Karpas-422 (cell line): ENCODE measurements around the gene TCFL5. TPM values are rescaled to one million over a fixed set of nuclear protein-coding genes. Genes with fewer than 3 reads are reported as not detected.

Experiments used
- DNase-seq: peaks from one replicate; pipeline ENCODE4 v3.0.0-alpha.2; 2015
- H2AFZ ChIP-seq: fragments of 200-600 bp; sonication (generic); 2 replicates; pipeline ENCODE4 v1.6.1; 2014; ENCODE audit warnings: antibody characterized with exemption, low read length, mixed read lengths
- H3K27ac ChIP-seq: fragments of 200-600 bp; sonication (generic); 2 replicates; pipeline ENCODE4 v1.5.1; 2014; ENCODE audit warnings: mild to moderate bottlenecking, low read length, moderate library complexity
- H3K27me3 ChIP-seq: fragments of 200-600 bp; sonication (generic); 2 replicates; pipeline ENCODE4 v1.6.1; 2014; ENCODE audit warnings: low read length, mixed read lengths
- H3K36me3 ChIP-seq: fragments of 200-600 bp; sonication (generic); 2 replicates; pipeline ENCODE4 v1.6.1; 2014; ENCODE audit warnings: low read length, mixed read lengths; ENCODE audit not compliant: insufficient read depth
- H3K4me1 ChIP-seq: fragments of 200-600 bp; sonication (generic); 2 replicates; pipeline ENCODE4 v1.6.1; 2014; ENCODE audit warnings: mild to moderate bottlenecking, low read length, mixed read lengths
- H3K4me2 ChIP-seq: fragments of 200-600 bp; sonication (generic); 2 replicates; pipeline ENCODE4 v1.6.1; 2014; ENCODE audit warnings: low read length, low read depth, mild to moderate bottlenecking; ENCODE audit not compliant: poor library complexity, severe bottlenecking
- H3K4me3 ChIP-seq: fragments of 200-600 bp; sonication (generic); 2 replicates; pipeline ENCODE4 v1.5.1; 2014; ENCODE audit warnings: mild to moderate bottlenecking, antibody characterized with exemption, low read length, mixed read lengths
- H3K79me2 ChIP-seq: fragments of 200-600 bp; sonication (generic); 2 replicates; pipeline ENCODE4 v1.6.1; 2014; ENCODE audit warnings: mild to moderate bottlenecking, low read length, mixed read lengths
- H3K9ac ChIP-seq: fragments of 200-600 bp; sonication (generic); 2 replicates; pipeline ENCODE4 v1.6.0; 2014; ENCODE audit warnings: low read length
- H3K9me2 ChIP-seq: fragments of 200-600 bp; sonication (generic), shearing (Covaris generic); replicated peaks from 2 replicates; pipeline ENCODE4 v1.6.0; 2014; ENCODE audit warnings: mild to moderate bottlenecking, low read length, moderate library complexity; ENCODE audit not compliant: insufficient read depth
- H3K9me3 ChIP-seq: fragments of 300-700, 200-600 bp; sonication (generic); 2 replicates; pipeline ENCODE4 v1.6.1; 2014; ENCODE audit warnings: low read length, mixed read lengths
- H4K20me1 ChIP-seq: fragments of 200-600 bp; sonication (generic); 2 replicates; pipeline ENCODE4 v1.6.1; 2014; ENCODE audit warnings: mild to moderate bottlenecking, antibody characterized with exemption, low read length, low read depth; ENCODE audit not compliant: insufficient read depth
- total RNA-seq: library from RNA; depleted of rRNA; stranded (reverse); fragments of >200 nt; shearing (Covaris generic); gene quantifications from 2 replicates; pipeline ENCODE4 v1.2.3, GENCODE V29; 2014; ENCODE audit warnings: low replicate concordance

TCFL5 gene
- total RNA-seq, 1 experiment from 2014 or later: 11.5 TPM

- no peak for DNase-seq
- peaks cover 22% of the 10 kb centered on the region for H3K79me2 ChIP-seq
- H3K9me3 ChIP-seq: no peaks in the 10 kb centered on the region
- H4K20me1 ChIP-seq: peaks cover 44% of the 10 kb centered on the region
- H3K27me3 ChIP-seq: no peaks in the 10 kb centered on the region
- no peak overlapping the region for H3K4me2 ChIP-seq
- peaks cover 24% of the 10 kb centered on the region for H3K4me1 ChIP-seq
- H3K36me3 ChIP-seq: peaks cover 14% of the 10 kb centered on the region
- no peaks in the 10 kb centered on the region for H3K9me2 ChIP-seq
- no peak overlapping the region for H3K4me3 ChIP-seq
- no peak overlapping the region for H2AFZ ChIP-seq
- H3K9ac ChIP-seq: no peak overlapping the region
- H3K27ac ChIP-seq: no peak overlapping the region
Observed at GRCh38 chr20:62809530-62810428, 51.8 kb downstream of the TCFL5 start.

- peaks cover 40% of the 10 kb centered on the region for H4K20me1 ChIP-seq
- no peaks in the 10 kb centered on the region for H3K9me2 ChIP-seq
Observed at GRCh38 chr20:62808211-62808865, 53.3 kb downstream of the TCFL5 start.

GRCh38 chr20:62807444-62808210, 54.0 kb downstream of the TCFL5 start:
- Histone ChIP-seq H3K27me3 (no peaks in the 10 kb centered on the region), H3K4me3 (no peak overlapping the region; the same call in 1 of the 2 replicates), H2AFZ (no peak overlapping the region), H3K9me3 (no peaks in the 10 kb centered on the region), H3K79me2 (peaks cover 23% of the 10 kb centered on the region), H3K36me3 (peaks cover 14% of the 10 kb centered on the region), H3K9ac (peak overlapping the region; percentile 95; the same call in 1 of the 2 replicates), H3K4me2 (peak overlapping the region; percentile 99), H3K27ac (0 out of 2 replicates have a peak overlapping the region, but pooled peaks have one; percentile 69), H4K20me1 (peaks cover 40% of the 10 kb centered on the region), H3K4me1 (peaks cover 32% of the 10 kb centered on the region), H3K9me2 (no peaks in the 10 kb centered on the region)
- DNase-seq: peak; percentile 40

More at GRCh38 chr20:62808211-62808865, 53.3 kb downstream of the TCFL5 start:
- Histone ChIP-seq H3K27ac (no peak overlapping the region), H3K79me2 (peaks cover 23% of the 10 kb centered on the region), H3K27me3 (no peaks in the 10 kb centered on the region), H3K9me3 (no peaks in the 10 kb centered on the region), H3K4me3 (no peak overlapping the region), H2AFZ (no peak overlapping the region), H3K4me2 (no peak overlapping the region), H3K9ac (no peak overlapping the region), H3K36me3 (peaks cover 14% of the 10 kb centered on the region), H3K4me1 (peaks cover 32% of the 10 kb centered on the region)
- DNase-seq: peak; percentile 85

GRCh38 chr20:62806383-62807050, 55.1 kb downstream of the TCFL5 start:
- H4K20me1 ChIP-seq: peaks cover 40% of the 10 kb centered on the region
- no peak overlapping the region for H2AFZ ChIP-seq
- H3K27ac ChIP-seq: peak overlapping the region; percentile 69; the same call in 1 of the 2 replicates
- H3K27me3 ChIP-seq: no peaks in the 10 kb centered on the region
- no peak for DNase-seq
- peak overlapping the region; percentile 99 for H3K4me2 ChIP-seq
- peaks cover 32% of the 10 kb centered on the region for H3K4me1 ChIP-seq
- no peaks in the 10 kb centered on the region for H3K9me3 ChIP-seq
- H3K4me3 ChIP-seq: peak overlapping the region; percentile 90
- peak overlapping the region; percentile 95 for H3K9ac ChIP-seq
- H3K79me2 ChIP-seq: peaks cover 23% of the 10 kb centered on the region
- H3K9me2 ChIP-seq: no peaks in the 10 kb centered on the region
- peaks cover 14% of the 10 kb centered on the region for H3K36me3 ChIP-seq

- Histone ChIP-seq H3K9ac (peak overlapping the region; percentile 95), H3K4me2 (peak overlapping the region; percentile 99), H3K9me2 (no peaks in the 10 kb centered on the region), H4K20me1 (peaks cover 40% of the 10 kb centered on the region), H3K4me1 (peaks cover 32% of the 10 kb centered on the region), H3K36me3 (peaks cover 14% of the 10 kb centered on the region), H3K4me3 (peak overlapping the region; percentile 90), H3K27me3 (no peaks in the 10 kb centered on the region), H3K79me2 (peaks cover 23% of the 10 kb centered on the region), H2AFZ (no peak overlapping the region), H3K9me3 (no peaks in the 10 kb centered on the region), H3K27ac (peak overlapping the region; percentile 69; the same call in 1 of the 2 replicates)
- no peak for DNase-seq
Observed at GRCh38 chr20:62805711-62806382, 55.8 kb downstream of the TCFL5 start.

GRCh38 chr20:62805155-62805710, 56.4 kb downstream of the TCFL5 start:
- peaks cover 13% of the 10 kb centered on the region for H3K36me3 ChIP-seq
- peak overlapping the region; percentile 95 for H3K9ac ChIP-seq
- no peak overlapping the region for H2AFZ ChIP-seq
- peak; percentile 61 for DNase-seq
- peaks cover 23% of the 10 kb centered on the region for H3K79me2 ChIP-seq
- peaks cover 40% of the 10 kb centered on the region for H4K20me1 ChIP-seq
- no peaks in the 10 kb centered on the region for H3K27me3 ChIP-seq
- no peaks in the 10 kb centered on the region for H3K9me2 ChIP-seq
- H3K27ac ChIP-seq: peak overlapping the region; percentile 69
- peaks cover 32% of the 10 kb centered on the region for H3K4me1 ChIP-seq
- no peaks in the 10 kb centered on the region for H3K9me3 ChIP-seq
- peak overlapping the region; percentile 90 for H3K4me3 ChIP-seq
- H3K4me2 ChIP-seq: peak overlapping the region; percentile 99

- Histone ChIP-seq H3K9ac (peak within 1 kb of the TSS; percentile 95), H3K27me3 (no peaks in the 10 kb centered on the region), H3K4me2 (peak within 1 kb of the TSS; percentile 99), H3K36me3 (peaks cover 11% of the 10 kb centered on the region), H3K79me2 (peaks cover 23% of the 10 kb centered on the region), H3K4me1 (peaks cover 32% of the 10 kb centered on the region), H3K27ac (peak within 1 kb of the TSS; percentile 69), H3K9me3 (no peaks in the 10 kb centered on the region), H2AFZ (peak within 1 kb of the TSS; percentile 69; the same call in 1 of the 2 replicates), H4K20me1 (peaks cover 37% of the 10 kb centered on the region), H3K9me2 (no peaks in the 10 kb centered on the region), H3K4me3 (peak within 1 kb of the TSS; percentile 90)
- DNase-seq: peak; percentile 94
Observed at GRCh38 chr20:62804627-62805154, 56.9 kb downstream of the TCFL5 start, which contains the start of gene OGFR. Gene OGFR, plus strand, starts transcription at chr20:62804835. Its CDS starts 25 bp downstream, at chr20:62804860.
